ENCODE measurements around the gene NUDT12.

NUDT12 gene

DNA sequence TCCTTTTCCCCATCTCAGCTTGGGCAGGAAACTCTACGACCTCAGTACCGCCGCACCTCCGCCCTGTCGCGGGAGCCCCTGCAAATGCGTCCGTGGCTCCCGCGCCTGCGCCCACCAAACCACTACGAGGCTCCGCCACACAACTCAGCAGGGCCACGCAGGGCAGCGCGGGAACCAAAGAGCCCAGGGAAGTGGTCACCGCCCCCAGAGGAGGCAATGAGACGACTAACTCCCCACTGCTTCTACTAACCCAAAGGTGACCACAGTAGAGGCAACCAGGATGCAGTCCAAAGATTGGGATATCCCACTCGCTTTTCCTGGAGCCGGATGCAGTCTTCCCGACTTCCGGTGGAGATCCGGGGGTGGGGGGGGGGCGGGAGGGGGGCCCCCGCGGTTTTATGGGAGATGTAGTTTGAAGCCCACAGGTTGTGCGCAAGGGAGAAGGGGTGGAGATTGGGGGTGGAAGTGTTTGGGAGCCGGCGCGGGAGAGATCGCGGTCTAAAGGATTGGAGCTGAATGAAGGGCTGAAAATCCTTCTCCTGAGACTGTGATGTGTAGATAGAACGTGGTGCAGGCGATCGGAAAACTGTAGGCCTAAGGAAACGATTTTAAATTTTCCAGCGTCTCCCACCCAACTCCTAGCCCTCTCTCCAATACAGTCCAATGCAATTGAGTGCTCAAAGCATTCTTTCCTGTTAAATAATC lies at the start of gene NUDT12:
NUDT12 (minus strand) TSS at position 337 of the 705 bp plus-strand sequence. CDS start 2,541 bp downstream, outside the sequence.
- DNase-seq = peak; percentile 87

DNA sequence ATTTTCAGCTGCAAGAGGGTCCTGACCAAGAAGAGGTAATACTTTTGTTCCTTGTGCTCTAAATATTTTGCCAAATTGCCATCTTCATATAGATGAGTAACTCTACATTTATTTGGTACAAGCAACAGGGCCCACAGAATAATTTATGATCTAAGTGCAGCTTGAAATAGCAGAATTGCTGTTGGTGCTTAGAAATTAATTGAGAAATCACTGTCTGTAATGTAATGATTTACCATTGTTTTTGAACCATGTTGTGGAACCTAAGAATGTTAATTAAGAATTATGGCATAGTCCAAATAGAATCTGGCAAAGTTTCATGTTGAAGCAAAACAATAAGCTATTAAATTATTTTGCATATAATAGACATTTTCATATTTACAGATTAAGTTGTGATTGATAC lies 44.8 kb upstream of the NUDT12 start:
- DNase-seq = no peak

DNA sequence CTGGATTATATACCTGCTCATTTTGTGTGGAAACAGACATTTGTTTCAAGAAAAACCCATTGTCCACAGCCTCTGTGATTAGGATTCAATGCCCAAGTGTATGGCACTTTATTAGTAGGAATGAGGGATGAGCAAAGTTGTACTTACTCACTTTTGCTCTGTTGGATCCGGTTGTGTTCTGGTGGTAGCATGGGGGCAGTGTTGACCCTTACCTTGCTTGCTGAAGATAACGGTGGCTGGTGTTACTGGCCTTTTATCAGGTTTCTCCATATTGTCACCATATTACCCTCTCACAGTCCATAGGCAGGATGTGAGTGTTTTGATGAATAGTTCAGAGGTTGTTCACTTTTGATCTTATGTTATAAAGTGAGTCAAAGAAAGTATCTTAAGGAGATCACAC lies 42.7 kb upstream of the NUDT12 start:
- no peak for DNase-seq

DNA sequence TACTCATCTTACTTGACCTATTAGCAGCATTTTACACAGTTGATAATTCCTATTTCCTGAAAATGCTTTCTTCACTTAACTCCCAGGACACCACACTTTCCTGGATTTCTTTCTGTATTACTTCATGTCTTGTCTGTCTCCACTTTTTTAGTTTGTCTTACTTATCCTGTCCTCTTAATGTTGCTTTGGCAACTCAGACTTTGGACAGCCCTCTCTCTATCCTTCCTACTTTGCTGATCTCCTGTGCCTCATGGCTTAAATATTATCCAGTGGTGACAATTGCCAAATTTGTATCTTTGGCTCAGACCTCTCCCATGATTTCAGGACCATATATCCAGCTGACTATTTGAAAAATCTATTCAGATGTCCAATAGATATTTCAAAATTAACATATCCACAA lies 39.8 kb upstream of the NUDT12 start:
- DNase-seq = no peak

DNA sequence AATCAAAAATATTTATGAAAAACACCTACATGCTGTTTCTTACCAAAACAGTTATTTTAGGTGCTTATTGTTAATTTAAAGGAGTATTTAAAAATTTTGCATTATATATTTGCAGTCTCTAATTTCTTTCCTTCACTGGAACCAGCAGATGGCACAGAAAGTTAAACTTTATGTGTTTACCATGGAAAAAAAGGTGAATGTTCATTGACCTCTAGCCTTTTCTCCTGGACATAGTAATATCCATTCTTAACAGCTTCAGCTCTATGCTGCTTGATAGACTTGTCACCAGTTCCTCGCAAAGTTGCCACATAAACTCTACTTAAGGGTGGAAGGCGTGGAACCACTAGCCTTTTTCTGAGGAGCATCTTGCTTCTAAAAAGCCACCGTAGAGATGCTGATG lies 38.7 kb upstream of the NUDT12 start:
- DNase-seq = no peak

DNA sequence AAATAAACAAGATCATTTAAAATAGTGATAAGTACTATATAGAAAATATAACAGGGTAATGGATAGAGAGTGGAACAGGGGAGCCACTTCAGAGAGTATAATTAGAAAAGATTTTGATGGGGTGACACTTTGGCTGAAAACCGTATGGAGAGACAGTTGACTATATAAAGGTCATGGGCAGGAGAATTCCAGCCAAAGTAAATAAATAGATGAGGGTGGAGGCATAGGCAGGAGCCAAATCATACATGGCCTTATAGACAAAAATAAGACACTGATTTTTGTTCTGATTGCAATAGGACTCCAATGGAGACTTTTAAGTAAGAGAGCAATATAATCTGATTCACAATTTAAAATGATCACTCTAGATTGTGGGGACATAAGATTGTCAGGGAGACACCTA lies 37.5 kb upstream of the NUDT12 start:
- no peak for DNase-seq

DNA sequence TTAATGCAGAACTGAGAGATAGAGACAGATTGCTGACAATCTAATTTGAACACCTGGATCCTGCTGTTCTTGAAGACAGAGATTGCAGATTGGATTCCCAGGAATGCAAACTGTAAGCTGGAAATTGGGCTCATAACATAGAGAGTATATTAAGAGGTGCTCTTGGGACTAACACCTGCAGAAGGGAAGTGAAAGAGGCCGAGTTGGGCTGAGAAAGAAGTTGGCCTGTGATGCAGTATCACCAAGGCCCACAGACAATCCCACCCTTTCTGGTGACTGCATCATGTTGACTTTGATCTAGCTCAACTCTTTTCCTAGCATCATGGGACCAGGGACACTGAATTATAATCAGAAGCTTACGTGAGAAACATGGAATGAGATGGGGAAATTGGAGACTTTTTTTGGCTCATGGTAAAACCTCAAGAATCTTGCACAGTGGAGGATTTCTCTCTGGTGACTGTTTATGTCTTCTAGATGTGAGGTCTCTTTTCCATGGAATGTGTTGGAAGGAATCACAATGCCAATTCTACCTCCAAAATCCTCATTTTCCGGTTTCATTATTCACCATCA lies 36.5 kb upstream of the NUDT12 start:
- no peak for DNase-seq

DNA sequence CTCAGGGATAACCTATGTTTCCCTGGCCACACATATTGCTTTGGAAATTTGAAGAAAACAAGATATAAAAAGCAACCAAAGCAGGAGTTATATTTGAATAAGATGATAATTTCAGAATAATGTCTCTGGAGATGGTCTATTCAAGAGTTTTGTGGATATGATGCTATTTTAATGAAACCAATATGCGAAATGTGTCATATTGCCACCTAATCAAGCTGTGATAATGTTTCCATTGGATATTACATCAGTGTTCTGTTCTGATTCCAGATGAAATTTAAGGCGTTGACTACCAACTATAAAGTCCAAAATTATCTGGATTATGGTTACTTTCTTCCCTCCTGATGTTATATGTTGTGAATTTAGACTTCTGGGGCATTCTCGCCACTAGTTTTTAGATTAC lies 27.6 kb upstream of the NUDT12 start:
- no peak for DNase-seq

DNA sequence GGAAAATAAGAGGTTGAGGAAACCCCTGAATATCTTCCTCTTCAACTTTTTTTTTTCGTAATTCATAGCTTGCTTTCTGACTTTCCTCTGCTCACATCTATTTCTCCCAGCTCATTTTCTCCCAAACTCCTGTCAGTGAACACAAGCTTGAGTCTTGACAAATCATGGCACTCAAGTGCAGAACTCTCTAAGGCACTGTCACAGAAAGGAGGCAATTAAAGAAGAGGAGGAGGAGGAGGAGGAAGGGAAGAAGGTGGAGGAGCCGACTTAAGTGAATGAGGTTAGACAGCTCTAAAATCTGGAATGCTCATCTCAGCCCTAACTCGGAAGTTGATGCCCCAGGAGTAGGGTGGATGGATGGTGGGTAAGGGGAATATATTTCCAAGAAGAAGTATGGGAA lies 27.2 kb upstream of the NUDT12 start:
- no peak for DNase-seq

DNA sequence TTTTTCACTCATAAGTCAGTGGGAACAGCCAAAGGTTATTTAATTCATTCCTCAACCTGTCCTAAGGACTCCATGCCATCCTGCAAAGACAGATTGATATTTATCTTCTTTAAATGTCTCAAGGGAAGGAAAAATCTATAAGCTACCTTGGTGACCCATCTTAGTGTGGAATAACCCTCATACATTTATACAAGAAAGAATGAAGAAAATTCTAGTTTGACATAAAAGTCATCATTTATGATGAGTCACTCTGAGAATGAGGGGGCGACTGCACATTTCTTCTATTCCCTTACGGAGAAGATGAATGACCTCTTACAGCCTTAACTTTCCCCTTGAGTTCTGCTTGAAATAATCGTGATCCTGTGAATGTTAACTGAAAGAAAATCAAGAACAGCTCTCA lies 26.8 kb upstream of the NUDT12 start:
- no peak for DNase-seq

DNA sequence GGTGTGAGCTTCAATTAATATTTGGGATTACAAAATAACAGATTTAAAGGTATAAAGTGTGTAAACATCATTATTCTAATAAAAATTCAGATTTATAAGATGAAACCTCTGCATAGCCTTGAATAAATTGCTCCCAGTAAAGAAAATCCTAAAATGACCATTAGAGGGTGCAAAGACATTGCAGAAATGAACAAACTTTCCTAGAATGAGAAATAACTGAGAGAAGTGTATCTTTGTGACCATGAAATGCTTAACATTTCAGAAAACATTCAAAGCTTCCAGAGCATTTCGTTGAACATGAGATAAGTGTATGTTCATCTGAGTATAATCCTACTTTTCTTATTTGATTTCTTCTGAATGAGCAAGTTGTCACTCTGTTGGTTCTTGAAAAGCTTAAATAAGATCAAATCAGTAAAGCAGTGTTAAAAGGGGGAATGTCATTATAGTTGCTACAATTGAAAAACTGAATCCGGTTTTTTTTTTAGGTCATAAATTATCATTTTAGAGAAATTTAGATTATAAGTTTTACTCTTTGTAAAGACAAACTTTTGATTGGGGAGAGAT lies 24.7 kb upstream of the NUDT12 start:
- peak; percentile 66 for DNase-seq

DNA sequence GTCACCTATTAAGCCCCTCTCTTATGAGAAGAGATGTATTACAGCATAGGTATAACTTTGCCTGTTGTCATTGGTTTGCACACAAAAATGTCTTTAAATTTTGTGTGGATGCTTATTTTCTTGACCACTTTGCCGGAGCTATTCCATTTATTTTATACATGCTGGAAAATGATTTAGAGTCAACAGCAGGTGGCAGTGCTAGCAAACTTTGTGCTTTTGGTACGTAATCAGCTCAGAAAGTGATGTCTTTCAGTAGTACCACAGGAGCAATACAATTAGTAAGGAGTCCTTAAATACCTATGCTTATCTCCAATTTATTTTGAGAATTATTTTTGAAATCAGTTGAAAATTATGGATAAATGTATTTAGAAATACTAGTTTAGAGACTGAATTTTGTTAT lies 19.8 kb upstream of the NUDT12 start:
- peak; percentile 73 for DNase-seq

DNA sequence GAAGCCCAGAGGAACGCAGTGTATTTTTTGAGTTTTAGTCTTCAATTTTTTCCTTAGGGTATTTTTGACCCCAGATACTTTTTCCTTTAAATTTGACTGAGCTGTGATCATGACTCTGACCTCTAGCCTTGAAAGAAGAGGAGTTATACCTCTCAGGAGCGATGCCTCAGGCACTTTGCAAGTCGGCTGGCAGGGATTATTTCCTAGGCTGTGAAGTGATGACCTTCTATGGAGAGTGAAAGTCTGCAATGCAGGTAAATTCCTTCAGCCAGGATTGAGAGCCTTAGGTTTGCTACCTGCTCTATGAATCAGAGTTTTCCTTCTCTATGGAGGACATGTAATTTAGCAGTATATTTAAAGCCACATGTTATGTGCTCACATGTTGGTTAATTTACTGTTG lies 10.8 kb upstream of the NUDT12 start:
- no peak for DNase-seq

DNA sequence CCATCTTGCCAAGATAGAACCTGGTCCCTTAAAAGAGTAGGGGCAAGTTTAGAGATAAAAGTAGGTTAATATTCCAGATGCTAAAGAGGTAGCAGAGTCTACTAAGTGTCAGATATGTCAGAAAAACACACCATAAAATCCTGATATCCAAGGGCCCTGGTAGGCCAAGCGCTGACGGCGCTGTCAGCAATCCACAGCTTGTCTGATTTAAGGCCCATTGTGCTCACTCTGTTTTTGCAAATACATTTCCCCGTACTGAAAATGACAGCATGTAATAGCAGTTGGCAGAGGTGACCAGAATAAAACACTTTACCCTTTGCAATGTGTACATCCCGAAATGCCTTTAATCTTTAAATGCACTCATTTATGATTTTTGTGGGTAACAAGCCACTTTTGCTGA lies 9.9 kb upstream of the NUDT12 start:
- DNase-seq = no peak

DNA sequence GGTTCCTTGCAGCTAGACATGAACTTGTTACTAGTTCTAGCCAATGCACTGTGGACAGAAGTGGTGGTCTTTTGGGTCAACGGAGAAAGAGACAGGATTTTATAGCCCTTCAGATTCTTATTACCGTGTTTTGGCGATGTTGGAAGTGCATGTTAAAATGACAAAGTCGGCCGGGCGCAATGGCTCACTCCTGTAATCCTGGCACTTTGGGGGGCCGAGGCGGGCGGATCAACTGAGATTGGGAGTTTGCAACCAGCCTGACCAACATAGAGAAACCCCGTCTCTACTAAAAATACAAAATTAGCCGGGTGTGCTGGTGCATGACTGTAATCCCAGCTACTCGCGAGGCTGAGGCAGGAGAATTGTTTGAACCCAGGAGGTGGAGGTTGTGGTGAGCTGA lies 9.1 kb upstream of the NUDT12 start:
- DNase-seq = no peak

DNA sequence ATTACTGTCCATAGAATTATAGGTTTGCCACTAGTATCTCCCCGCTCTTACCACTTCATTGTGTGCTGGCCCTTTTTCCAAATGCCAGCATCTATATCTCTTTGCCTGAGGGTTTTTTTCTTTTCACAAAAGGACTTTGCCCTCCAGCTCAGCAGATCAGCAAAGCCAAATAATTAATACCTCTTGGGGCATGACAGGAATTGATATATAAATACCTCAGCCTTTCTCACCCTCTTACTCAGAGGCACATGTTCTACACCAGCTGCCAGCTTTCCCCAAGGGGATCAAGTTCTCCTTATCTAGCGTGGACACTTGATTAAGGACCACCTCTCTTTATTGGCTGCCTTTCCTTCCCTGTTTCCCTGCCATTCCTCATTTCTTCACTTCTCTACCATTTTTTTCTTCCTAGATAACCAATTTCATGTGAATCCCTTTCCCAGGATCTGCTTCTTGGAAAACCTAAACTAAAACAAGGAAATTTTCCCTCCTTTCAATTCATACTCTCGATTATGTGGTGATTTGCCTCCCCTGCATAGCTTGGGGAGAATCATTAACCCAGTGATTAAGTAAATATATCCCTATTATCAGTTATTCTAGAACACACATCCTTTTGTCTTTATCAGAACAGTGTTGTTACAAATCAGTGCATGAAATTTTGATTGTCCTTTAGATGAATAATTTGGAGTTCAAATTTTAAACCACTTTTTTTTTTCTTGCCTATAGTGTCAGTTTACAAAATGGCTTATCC lies 6.9 kb upstream of the NUDT12 start:
- peak; percentile 59 for DNase-seq

DNA sequence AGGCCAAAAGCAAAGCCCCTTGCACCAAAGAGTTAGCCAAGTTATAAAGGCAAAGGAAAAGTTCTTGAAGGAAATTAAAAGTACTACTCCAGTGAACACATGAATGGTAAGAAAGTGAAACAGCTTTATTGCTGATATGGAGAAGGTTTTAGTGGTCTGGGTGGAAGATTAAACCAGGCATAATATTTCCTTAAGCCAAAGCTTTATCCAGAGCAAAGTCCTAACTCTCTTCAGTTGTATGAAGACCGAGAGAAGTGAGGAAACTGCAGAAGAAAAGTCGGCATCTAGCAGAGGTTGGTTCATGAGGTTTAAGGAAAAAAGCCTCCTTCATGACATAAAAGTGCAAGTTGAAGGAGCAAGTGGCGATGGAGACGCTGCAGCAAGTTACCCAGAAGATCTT lies 3.1 kb upstream of the NUDT12 start:
- DNase-seq = no peak

DNA sequence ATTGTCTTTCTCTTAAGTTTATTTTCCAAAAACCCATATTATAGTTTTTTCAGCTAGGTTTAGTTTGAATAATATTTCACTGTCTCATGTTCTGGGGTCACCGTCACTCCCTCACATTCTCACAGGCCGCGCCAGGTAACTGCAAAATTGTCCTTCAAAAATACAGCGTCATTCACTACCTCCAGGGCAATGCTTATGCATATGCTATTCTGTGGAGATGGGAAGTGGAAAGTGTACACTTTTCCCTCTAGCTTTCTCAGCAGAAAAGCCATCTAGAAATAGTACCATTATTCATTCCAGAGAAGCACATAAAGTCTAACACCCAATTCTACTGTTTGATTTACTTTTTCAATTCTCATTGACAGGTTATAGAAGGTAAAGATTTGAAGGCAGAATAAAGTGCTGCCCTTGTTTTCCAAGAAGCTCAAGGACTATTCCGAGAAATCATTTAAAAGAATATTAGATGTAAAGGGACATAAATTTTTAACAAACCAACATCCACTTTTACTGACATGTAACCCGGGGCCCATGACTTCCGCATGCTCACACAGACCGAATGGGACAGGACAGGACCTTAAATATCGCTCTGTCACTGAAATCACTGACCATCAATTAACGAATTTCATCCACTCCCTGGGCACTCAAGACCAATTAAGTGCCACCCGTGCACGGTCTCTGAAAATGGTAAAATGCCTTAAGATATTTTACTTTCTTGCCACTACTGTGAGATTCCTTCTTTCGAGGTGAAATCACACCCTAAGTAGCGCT lies 720 bp downstream of the NUDT12 start:
- DNase-seq = no peak

DNA sequence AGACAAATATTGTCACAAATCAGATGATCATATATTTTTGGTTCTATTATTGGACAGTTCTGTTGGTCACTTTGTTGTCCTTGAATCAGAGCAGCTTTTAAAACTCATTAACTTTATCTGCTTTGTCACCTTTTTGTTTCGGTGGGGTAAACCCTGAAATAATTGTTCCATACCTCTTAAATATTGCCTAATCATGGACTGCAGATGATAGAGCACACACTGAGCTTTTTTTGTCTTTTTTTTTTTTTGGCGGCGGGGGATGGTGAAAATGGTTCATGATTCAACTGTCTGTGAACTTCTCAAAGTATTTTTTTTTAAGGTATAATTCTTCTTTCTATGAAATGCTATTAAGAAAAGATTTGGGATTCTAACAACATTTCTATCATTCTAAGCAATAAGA lies 1.8 kb downstream of the NUDT12 start:
- DNase-seq = no peak

DNA sequence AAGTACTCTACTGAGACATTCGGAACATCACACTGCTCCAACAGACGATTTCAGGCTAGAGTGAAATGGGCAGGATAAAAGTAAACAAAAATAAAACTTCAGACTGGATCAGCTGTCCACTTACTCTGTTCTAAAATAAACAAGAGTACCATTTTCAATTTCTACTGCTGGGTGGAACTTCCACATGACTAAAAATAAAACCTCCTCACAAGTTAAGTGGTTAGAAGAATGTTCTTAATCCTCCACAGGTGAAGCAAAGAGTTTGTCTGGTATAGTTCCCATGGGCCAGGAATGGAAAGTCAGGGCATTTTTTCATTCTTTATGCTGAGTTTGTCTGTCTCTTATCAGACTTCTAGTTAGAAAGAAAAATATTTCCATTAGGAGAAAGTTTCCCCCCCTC lies 15.7 kb downstream of the NUDT12 start:
- no peak for DNase-seq

DNA sequence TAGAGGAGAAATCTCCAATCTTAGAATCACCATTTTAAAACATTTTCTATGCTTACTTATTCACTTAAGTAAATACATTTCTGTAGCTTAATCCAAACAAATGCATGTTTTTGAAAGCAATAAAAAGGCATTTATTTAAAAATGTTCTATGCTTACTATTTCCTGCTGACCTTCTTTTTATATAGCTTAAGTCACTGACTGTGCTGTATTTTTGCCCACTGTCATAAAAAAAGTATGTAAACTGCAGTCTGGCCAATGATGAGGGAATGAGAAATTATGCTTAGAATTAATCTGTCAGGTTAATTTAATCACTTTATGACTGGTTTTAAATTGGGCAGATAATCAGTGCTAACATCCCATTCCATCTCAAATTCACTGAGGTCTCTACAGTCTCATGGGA lies 20.1 kb downstream of the NUDT12 start:
- DNase-seq = no peak

DNA sequence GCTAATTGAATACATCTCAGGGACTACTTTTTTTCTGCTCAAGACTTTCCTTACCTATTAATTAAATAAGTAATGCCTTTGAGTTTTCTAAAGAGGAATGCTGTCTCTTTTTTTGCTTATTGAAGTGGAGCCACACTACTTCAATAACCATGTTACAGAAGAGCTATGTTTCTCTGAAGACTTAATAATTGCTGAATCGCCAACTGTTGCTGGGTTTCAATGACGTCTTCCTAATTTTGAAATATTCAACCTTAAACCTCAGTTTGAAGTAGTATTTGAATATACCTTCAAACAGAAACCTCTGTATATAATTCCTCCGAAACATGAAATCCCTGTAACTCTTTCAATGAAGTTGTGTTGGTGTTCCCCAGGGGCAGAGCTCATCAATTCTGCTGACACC lies 21.0 kb downstream of the NUDT12 start:
- no peak for DNase-seq

DNA sequence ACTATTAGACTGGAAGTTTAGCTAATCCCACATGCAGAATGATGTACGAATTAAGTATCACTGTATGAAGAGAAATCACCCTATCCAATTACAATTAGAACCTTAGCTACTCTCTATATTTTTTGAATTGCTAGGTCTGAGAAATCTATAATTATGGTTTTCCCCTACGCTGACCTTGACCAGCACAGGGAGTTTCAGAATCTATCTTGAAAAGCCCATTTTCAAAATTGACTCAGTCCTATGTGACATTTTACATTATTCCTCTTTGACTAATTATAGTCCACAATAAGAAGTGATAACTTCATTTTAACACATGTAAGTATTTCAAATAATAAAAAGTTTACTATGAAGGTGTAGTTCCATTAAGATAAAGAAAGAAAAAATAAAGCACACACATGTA lies 21.5 kb downstream of the NUDT12 start:
- DNase-seq = no peak
